Suppressor macrophage (primary cell): ENCODE results near the gene NSD2.
"Not testable (repeated sequence)": the region's sequence is repeated elsewhere in the genome, so short reads cannot be mapped to it uniquely, and the experiment has no call there.

Experiments
- DNase-seq, 4 experiments: peaks; one replicate each; pipeline ENCODE4 v3.0.0-alpha.2; 2020 to 2022

Gene NSD2

DNA sequence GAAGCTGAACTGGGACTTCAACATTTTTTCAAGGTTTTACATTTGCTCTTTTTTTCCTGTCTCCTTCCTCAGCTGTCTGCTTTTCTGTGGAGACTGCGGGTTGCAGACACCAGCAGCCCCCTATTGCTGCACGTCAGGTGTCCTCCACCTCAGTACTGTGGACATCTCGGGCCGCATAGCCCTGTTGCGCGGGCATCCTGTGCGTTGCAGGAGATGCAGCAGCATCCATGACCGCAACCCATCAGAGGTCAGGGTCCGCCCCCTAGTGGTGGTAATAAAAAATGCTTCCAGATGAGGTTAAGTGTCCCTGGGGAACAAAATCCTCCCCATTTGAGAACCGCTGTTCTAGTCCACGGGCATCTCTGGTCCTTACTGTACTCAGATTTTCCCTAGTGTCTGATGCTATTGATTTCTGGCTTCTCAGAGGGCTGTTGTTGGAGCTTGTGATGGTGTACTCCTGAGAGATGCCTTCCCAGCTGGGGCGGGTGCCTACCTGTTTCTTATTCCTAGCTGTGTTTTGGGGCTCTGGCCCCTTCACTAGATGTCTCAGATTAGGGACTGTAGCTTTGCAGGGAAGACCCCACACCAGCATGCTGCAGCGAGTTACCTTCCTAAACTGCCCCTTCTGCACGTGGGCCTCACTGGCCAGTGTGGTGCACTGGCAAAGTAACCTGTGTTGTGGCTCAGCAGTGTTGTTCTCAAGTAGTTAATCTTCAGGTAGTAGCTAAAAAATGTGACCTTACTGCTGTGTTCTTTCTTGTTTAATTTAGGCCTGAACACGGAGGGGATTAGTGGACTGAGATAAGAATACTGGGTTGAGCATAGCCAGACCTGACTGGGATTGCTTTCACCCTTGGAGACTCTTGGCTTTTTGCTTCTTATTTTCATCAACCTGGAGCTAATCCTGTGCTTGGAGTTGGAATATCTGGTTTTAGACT lies 28.2 kb downstream of the NSD2 start:
- peak; percentile 78 to 91 (median 86) for DNase-seq

DNA sequence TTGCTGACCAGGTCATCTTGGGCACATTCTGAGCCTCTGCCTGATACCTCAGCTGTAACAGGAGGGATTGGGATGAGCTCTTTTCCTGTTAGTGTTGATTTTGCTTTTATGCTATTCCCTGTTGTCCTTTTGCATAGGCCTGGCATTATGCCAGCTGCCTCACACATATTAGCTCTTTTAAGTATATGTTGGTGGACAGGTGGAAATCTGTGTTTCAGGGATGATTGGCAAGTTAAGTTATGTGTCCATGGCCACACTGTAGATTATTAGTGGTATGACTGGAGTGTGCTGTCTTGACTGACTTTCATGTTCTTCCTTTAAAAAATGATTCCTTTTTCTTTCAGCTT lies 28.9 kb downstream of the NSD2 start:
- no peak for DNase-seq

DNA sequence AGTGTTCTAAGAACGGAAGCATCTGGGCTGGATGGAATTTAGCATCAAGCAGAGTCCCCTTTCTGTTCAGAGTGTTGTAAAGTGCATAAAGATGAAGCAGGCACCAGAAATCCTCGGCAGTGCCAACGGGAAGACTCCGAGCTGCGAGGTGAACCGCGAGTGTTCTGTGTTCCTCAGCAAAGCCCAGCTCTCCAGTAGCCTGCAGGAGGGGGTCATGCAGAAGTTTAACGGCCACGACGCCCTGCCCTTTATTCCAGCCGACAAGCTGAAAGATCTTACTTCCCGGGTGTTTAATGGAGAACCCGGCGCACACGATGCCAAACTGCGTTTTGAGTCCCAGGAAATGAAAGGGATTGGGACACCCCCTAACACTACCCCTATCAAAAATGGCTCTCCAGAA lies 29.4 kb downstream of the NSD2 start:
- DNase-seq = no peak

DNA sequence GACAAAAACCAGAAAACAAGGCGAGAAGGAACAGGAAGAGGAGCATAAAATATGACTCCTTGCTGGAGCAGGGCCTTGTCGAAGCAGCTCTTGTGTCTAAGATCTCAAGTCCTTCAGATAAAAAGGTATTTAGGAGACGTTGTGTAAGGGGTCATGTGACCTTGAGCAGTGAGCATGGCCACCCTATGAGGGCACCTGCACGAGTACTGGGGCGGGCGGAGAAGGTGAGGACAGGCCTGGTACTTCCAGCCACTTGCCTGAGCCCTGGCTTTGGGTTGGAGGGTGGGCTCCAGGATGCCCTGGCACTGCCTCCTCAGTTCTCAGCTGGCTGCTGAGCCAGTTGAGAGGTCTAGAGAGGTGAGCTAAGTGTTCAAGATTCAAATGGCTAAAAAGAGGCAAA lies 29.9 kb downstream of the NSD2 start:
- DNase-seq = no peak

DNA sequence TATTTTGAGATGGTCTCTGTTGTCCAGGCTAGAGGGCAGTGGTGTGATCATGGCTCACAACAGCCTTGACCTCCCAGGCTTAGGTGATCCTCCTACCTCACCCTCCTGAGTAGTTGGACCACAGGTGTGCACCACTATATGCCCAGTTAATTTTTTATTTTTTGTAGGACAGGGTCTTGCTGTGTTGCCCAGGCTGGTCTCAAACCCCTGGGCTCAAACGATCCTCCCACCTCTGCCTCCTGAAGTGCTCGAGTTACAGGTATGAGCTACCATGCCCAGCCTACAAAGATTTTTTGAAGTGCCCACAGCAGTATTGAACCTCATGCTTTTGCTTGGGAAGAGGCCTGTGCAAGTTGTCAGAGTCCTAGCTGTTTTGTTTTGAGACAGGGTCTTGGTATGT lies 31.1 kb downstream of the NSD2 start:
- DNase-seq = no peak

DNA sequence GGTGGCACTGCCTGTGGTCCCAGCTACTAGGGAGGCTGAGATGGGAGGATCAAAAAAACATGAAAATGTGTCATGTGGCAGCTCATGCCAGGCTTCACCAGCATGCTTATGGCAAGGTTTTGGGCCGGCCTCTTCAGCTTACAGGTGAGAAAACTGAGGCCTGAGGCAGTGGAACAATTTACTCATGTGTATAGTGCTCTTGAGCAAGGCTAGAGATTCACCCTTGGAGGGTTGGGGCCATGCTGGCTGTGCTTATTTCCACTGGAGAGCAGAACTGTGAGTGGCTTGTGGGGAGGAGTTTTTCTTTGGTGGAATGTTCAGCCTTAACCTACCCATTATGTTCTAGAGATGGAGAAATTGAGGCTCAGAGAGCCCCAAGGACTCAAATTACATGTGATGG lies 31.8 kb downstream of the NSD2 start:
- DNase-seq = no peak

DNA sequence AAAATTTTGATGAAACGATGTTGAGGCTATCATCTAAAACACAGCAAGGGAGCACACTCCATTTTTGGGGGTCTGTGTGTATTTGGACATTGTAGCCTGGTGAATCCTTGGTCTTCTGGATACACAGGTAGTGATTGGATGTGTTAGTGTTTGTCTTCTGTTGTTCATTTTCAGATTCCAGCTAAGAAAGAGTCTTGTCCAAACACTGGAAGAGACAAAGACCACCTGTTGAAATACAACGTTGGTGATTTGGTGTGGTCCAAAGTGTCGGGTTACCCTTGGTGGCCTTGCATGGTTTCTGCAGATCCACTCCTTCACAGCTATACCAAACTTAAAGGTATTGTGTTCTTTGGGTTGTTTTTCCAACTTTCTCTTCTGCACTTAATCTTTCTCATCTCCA lies 32.8 kb downstream of the NSD2 start:
- DNase-seq = no peak

DNA sequence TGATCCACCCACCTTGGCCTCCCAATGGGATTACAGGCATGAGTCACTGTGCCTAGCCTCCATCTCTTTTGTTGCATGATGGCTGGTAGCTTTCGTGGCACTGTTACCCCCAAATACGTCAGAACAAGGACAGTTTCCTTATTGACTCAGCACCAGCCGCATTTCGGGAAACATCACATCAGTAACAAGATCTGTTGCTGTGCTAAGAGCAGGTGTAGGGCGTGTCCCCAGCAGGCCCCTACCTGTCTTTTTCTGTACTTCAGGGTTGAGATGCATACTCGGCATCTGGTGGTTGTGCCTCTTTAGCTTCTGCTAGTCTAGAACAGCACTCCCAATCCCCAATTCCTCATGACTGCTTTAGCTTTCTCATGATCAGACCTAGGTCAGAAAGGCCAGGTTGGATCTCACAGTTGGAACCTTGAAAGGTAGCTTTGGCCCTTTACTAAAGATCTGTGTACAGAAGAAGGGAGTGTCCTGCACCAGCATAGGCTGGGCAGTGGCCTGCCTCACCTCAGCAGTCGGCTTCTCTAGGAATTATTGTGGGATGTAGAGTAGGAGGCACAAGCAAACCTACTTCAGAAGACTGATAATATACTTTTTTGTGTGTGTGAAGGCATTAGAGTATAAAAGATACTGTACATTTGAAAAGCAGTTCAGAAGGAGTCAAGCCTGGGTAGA lies 36.8 kb downstream of the NSD2 start:
- no peak for DNase-seq

DNA sequence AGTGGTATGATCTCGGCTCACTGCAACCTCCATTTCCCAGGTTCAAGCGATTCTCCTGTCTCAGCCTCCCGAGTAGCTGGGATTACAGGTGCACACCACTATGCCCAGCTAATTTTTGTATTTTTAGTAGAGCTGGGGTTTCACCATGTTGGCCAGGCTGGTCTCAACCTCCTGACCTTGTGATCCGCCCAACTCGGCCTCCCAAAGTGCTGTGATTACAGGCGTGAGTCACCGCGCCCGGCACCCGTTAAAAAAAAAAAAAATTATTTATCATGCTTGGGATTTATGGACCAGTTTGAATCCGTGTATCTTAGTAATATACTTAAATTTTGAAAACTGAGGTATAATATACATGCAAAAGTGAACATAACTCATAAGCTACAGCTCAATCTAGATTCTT lies 38.5 kb downstream of the NSD2 start:
- not testable (repeated sequence) for DNase-seq

DNA sequence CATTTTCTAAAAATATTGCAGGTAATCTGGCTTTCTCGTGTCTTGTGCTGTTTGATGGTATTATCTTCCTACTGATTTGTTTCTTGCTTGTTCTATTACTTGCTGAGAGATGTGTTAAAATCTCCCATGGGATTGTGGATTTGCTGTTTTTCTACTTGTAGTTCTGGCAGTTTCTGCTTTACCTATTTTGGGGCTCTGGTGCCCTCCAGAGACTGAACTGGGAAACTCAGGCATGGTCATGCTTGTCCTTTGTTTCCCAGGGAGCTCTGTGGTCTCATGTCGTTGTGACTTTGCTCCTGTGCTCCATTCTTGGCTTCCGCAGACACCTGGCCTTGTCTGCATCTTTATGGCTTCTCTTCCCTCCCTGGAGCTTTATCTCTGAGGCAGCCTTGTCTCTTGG lies 39.5 kb downstream of the NSD2 start:
- peak; percentile 37 to 60 (median 48) for DNase-seq

DNA sequence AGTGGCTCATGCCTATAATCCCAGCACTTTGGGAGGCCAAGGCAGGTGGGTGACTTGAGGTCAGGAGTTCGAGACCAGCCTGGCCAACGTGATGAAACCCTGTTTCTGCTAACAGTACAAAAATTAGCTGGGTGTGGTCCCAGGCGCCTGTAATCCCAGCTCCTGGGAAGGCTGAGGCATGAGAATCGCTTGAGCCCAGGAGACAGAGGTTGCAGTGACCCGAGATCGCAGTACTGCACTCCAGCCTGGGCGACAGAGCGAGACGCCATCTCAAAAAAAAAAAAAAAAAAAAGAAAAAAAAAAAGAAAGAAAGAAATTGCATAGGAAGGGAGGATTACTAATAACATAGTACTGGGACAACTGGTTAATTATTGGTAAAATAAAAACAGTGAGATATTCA lies 40.1 kb downstream of the NSD2 start:
- not testable (repeated sequence) for DNase-seq

DNA sequence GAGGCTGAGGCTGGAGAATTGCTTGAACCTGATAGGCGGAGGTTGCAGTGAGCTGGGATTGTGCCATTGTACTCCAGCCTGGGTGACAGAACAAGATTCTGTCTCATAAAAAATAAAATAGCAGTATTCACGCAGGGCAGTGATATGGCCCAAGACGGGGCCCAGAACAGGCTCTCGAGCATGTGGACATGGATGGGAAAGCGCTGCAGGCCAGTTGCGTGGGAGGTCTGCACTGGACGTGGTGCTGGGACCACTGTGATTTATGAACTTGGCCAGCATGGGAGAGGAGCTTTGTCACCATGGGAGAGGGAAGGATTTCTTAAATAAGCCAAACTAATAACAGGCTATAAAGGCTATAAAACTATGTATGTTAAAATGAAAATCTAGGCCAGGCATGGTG lies 51.6 kb downstream of the NSD2 start:
- DNase-seq = no peak

DNA sequence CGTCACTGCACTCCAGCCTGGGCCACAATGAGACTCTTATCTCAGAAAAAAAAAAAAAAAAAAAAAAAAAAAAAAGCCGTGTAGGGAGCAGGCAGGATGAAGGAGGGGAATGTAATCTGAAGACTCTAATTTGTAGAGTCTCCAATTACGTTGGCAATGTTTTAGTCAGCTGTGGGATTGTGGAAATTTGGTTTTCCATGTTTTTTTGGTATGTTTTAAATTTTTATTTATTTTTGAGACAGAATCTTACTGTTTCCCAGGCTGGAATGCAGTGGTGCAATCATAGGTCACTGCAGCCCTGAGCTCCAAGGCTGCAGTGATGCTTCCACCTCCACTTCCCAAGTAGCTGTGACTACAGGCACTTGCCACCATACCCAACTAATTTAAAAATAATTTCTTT lies 56.5 kb downstream of the NSD2 start:
- peak in 1 of 4 experiments; percentile 8 for DNase-seq

DNA sequence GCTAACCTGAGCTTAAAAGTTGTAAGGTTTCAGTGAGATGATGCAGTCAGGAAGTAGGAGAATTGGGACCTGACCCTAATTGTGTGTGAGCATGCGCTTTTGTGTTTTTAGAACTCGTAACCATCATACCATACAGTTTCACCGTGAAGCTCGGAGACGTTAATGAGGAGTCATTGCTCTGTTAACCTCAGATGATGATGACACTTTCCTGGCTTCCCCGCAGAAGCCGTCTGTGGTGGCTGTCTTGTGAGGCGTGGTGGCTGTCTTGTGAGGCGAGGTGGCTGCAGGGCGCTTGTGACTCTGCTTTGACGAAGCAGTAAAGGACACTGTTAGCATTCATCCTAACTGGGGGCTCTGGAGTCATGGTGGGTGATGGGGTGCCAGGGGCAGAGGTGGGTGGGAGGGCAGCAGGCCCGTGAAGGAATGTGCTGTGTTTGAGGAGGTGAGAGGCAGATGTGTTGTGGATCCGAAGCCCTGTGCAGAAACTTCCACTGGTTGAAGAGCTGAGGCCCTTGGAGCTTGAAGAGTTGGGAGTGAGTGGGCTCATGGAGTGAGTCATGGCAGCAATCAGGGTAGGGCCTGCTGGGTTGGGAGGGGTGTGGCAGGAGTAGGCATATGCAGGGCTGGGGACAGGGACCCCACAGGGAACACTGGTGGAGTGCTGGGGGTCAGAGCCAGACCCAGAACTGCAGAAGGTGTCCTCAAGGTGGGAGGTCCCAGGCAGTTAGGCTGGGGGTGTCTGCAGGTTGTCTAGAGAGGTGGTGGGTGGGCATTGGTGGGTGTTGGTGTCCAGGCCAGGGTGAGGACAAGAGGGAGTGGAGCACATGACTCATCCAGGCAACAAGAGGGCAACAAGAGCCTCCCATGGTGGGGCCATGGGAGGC lies 57.4 kb downstream of the NSD2 start:
- DNase-seq = peak; percentile 71 to 88 (median 81)

DNA sequence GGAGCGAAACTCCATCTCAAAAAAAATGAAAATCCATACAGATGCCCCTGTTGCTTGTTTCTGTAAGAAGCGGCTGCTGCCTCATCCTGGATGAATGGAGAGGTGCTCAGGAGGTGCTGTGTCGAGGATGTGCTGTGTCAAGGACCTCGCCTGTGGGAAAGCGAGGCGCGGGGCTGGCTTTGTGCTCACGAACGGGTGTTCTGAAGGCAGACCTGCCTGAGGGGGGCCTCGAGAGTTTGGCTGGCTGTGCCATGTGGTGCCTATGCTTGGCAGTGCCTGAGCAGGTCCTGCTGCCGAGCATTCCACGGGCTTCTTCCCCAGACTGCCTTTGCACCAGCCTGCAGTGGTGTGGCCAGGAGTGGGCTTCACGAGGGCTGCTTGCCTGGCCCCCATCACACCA lies 61.5 kb downstream of the NSD2 start:
- no peak for DNase-seq

DNA sequence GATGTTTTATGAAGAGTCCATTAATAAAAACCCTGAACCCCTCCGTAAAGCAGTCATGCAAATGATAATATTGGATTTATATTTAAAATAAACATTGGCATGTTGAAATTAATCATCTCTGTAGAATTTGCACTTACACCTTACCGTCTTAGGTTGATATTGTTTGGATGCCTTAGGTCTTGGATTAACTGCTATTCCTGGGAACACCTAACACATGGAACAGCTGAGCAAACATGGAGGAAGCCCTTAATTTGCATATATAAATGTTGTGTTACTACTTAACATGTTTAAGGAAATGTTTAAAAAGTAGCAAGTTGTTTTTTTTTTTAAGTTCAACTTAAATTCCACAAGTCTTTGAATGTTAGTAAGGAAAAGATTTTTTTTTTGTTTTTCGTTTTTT lies 62.5 kb downstream of the NSD2 start:
- DNase-seq = no peak

DNA sequence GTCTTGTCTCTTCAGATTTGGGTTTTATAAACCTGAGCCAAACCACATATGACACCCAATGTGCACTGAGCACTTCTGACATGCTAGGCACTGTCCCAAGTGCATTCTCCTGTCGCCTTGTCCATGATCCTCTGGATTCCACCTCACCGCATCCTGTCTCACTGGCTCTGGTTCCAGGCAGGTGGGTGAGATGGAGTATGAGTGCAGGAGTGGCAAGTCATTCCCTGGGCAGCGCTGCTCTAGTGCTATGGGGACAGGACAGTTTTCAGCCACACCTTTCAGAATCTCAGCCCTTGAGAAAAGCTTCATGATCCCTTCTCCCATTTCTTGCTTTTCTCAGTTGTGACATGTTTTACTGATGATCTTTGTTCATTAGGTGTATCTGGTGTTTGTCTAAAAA lies 66.4 kb downstream of the NSD2 start:
- DNase-seq = no peak

DNA sequence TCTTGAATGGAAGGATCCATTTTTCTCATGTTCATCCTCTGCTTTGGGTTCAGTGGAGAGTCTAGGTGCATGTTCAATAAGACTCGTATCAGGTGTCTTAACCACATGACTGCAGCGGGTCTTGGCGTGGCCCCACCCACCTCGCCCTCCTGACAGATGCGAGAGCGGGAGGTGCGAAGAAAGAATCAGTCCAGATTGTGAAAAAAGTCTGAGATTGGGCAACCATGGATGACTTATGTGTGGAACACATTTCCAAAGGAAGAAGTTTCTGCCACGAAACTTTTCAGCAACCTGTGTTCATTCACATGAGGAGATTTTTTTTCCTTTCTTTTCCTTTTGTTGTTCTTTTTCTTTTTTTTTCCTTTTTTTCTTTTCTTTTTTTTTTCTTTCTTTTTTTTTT lies 66.8 kb downstream of the NSD2 start:
- DNase-seq = peak; percentile 21 to 38 (median 26)

DNA sequence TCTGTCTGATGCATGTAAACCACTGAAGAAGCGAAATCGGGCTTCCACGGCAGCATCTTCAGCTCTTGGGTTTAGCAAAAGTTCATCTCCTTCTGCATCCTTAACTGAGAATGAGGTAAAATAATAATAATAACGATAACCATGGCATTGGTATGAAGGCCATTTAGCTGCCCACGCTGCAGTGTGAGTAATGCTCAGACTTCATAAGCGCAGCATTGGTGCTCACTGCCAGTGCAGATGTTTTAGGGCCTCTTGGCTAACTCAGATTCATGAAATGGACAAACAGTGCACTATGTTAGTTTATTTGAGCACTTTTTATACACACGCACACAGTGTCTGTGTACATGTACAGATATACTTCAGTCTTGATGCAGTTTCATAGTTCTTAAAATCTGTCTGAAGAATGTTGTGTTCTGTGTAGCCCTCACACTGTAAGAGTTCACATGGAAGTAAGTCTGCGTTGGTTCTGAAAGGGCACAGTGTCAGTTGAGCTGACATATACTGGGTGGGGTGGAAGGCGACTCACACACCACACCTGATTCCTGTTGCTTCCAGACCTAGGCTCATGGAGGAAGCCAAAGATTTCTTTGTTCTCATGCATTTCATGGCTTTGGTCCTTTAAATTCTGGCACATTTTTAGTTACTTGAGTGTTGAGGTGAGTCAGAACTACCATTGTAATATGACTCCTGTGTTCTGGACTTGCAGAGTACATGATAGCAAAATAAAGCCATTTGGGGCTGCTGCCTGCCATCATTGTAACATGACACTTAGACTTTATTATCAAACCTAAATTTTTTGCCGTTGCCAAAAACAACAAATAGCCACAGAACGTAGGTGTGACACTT lies 68.7 kb downstream of the NSD2 start:
- DNase-seq = no peak

DNA sequence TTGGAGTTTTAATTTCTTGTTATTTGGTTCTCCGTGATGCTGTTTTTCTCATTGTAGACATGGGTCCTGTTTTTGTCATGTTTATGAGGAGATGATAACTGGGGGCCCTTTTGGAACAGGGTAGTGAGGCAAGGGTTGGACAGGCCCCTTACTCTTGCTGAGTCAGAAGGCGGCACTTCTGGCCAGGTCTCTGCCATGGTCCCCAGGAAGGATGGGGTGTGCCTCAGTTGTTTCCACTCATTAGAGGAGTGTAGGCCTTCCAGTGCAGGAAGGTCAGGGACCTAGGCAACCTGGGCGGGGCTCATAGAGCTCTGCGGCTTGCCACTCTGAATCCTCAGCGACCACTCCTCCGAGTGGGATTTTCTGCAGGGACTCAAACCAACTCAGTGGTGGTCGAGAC lies 69.4 kb downstream of the NSD2 start:
- DNase-seq = no peak

DNA sequence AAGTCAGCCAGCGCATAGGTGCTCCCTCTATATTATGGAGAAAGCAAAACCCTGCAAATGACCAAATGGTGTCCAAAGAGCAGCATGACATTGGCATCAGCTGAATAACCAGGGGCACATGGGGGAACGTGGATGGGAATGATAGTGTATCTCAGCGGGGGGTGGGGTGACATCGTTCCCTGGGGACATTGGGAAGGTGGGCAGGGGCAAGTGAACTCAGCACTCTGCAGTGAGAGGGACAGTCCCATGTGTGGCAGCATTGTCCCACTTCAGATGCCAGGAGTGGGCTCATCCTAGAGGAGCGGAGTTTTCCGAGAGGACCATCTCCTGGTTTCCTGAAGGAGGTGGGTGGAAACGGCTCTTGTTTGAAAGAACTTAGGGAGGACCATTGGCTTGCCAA lies 72.7 kb downstream of the NSD2 start:
- no peak for DNase-seq
